K562 (cell line): ENCODE measurements around the gene RUVBL2. TPM values are rescaled to one million over a fixed set of nuclear protein-coding genes. Genes with fewer than 3 reads are reported as not detected.

Experiments
- BRCA1 ChIP-seq, 2 experiments: fragments of 450-650 bp in 1 of 2; sonication (generic) in 1 of 2; formaldehyde crosslinking in 1 of 2; IDR thresholded peaks; 2 replicates each; pipeline versions ENCODE4 v1.5.0 to v1.6.1; 2017 to 2020; ENCODE audit warnings: mild to moderate bottlenecking in 1 of 2, missing genetic modification reagents in 1 of 2
- GABPB2 ChIP-seq: fragments of 250-450 bp; sonication (Bioruptor Pico); conservative IDR thresholded peaks from 2 replicates; pipeline ENCODE4 v1.5.1; 2021; ENCODE audit warnings: mild to moderate bottlenecking
- HMGN3 ChIP-seq: IDR thresholded peaks from 2 replicates; pipeline ENCODE4 v1.6.1; 2011; ENCODE audit warnings: borderline replicate concordance, low read depth, mild to moderate bottlenecking, mixed read lengths, low read length; ENCODE audit not compliant: insufficient read length; ENCODE audit errors: extremely low read depth
- IRF9 ChIP-seq: fragments of 450-650 bp; IDR thresholded peaks from 2 replicates; pipeline ENCODE4 v1.6.1; 2016; ENCODE audit warnings: missing biosample characterization, missing genetic modification characterization
- JUNB ChIP-seq: fragments of 450-650 bp; formaldehyde crosslinking; conservative IDR thresholded peaks from 2 replicates; pipeline ENCODE4 v1.4.0; 2020; ENCODE audit warnings: mild to moderate bottlenecking
- KDM2B ChIP-seq: fragments of 250-450 bp; sonication (Bioruptor Pico); IDR thresholded peaks from 2 replicates; pipeline ENCODE4 v1.8.0; 2021; ENCODE audit warnings: mild to moderate bottlenecking, moderate library complexity
- OTX1 ChIP-seq: fragments of 450-650 bp; formaldehyde crosslinking; IDR thresholded peaks from 2 replicates; pipeline ENCODE4 v1.4.0; 2022; ENCODE audit warnings: mild to moderate bottlenecking
- POLR2B ChIP-seq: fragments of 450-650 bp; IDR thresholded peaks from 2 replicates; pipeline ENCODE4 v1.6.1; 2018; ENCODE audit warnings: low read depth; ENCODE audit not compliant: partially characterized antibody
- RAD21 ChIP-seq, 2 experiments: fragments of 250-450 bp in 1 of 2; fragments of 450-650 bp in 1 of 2; sonication (Bioruptor Pico) in 1 of 2; formaldehyde crosslinking in 1 of 2; IDR thresholded peaks in 1 of 2; conservative IDR thresholded peaks in 1 of 2; 2 replicates each; pipeline versions ENCODE4 v1.4.0 to v1.8.0; 2020 to 2022; ENCODE audit warnings: mild to moderate bottlenecking in 2 of 2, moderate library complexity in 1 of 2
- RBM22 ChIP-seq: fragments of 200-400 bp; formaldehyde crosslinking; IDR thresholded peaks from 2 replicates; pipeline ENCODE4 v1.6.1; 2018; ENCODE audit warnings: low read length, low read depth; ENCODE audit not compliant: poor library complexity, severe bottlenecking
- RBM39 ChIP-seq: fragments of 200-400 bp; formaldehyde crosslinking; optimal IDR thresholded peaks from 2 replicates; pipeline ENCODE3; 2018; ENCODE audit warnings: low read depth, low read length
- ZBTB33 ChIP-seq: sonication (generic); formaldehyde crosslinking; IDR thresholded peaks from 2 replicates; pipeline ENCODE4 v1.8.1; 2023; ENCODE audit warnings: mild to moderate bottlenecking, missing genetic modification reagents
- ZBTB49 ChIP-seq: sonication (generic); formaldehyde crosslinking; IDR thresholded peaks from 2 replicates; pipeline ENCODE4 v1.8.0; 2022; ENCODE audit warnings: missing genetic modification reagents, mild to moderate bottlenecking, borderline replicate concordance
- ZNF133 ChIP-seq: fragments of 250-450 bp; sonication (Bioruptor Pico); IDR thresholded peaks from 2 replicates; pipeline ENCODE4 v1.4.0; 2020; ENCODE audit warnings: mild to moderate bottlenecking
- ZNF311 ChIP-seq: fragments of 250-450 bp; sonication (Bioruptor Pico); IDR thresholded peaks from 2 replicates; pipeline ENCODE4 v1.4.0; 2020; ENCODE audit warnings: mild to moderate bottlenecking, moderate library complexity
- ZNF780A ChIP-seq: fragments of 250-450 bp; sonication (Bioruptor Pico); IDR thresholded peaks from 2 replicates; pipeline ENCODE4 v1.5.0; 2021; ENCODE audit warnings: mild to moderate bottlenecking
- polyA plus RNA-seq, 8 experiments: library from polyadenylated mRNA; depleted of rRNA in 4 of 8; stranded (reverse) in 5 of 8; unstranded in 3 of 8; fragments of >200 nt; fragmentation: Nextera tagmentation in 2 of 8; fragmentation: Illumina TruSeq in 1 of 8; extraction: Ambion mirVana in 2 of 8; extraction: Trizol in 1 of 8; gene quantifications; 2 replicates each; pipeline versions ENCODE4 v1.2.1 to v1.2.3, GENCODE V29; 2011 to 2014; ENCODE audit warnings: inconsistent platforms in 1 of 8, missing spikeins in 1 of 8
- total RNA-seq, 7 experiments: library from RNA; depleted of rRNA in 6 of 7; stranded (reverse); fragments of >200 nt in 6 of 7; fragmentation: Illumina TruSeq in 2 of 7; extraction: Trizol in 2 of 7; gene quantifications; 2 replicates each; pipeline versions ENCODE4 v1.2.1 to v1.2.3, GENCODE V29; 2011 to 2021; ENCODE audit warnings: low replicate concordance in 1 of 7
- TF ChIP-seq, protein P1 (sequence below): sonication (generic); formaldehyde crosslinking; IDR thresholded peaks from 2 replicates; pipeline ENCODE4 v1.8.0; 2022; ENCODE audit warnings: mild to moderate bottlenecking, missing genetic modification reagents

RUVBL2 gene
- total and polyA plus RNA-seq, 9 of the 15 experiments (the other 6 are each of a cell fraction or from before 2014, with no cell fraction given): 71.4 to 453 (median 237) TPM

DNA sequence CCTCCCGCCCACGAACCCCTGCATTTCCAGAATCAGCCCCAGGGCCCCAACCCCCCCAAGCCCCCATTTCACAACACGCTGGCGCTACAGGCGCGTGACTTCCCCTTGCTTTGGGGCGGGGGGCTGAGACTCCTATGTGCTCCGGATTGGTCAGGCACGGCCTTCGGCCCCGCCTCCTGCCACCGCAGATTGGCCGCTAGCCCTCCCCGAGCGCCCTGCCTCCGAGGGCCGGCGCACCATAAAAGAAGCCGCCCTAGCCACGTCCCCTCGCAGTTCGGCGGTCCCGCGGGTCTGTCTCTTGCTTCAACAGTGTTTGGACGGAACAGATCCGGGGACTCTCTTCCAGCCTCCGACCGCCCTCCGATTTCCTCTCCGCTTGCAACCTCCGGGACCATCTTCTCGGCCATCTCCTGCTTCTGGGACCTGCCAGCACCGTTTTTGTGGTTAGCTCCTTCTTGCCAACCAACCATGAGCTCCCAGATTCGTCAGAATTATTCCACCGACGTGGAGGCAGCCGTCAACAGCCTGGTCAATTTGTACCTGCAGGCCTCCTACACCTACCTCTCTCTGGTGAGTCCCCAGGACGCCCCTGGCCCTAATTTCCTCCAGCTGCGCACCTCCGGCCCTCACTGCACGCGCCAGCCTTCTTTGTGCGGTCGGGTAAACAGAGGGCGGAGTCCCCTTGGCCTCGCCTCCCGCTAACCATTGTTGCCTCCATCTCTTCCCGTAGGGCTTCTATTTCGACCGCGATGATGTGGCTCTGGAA, 28.5 kb upstream of the RUVBL2 start, which contains the start of gene FTL (continued):
- TF ChIP-seq JUNB (CRISPR knock-in tag): no peak
- peak; percentile 69; the same call in 1 of the 2 replicates for TF ChIP-seq KDM2B
- TF ChIP-seq OTX1 (CRISPR knock-in tag): peak; percentile 34; the same call in 1 of the 2 replicates
- TF ChIP-seq RAD21 (CRISPR knock-in tag; conservative IDR thresholded peaks at IDR 0.05 in 1 of 2, IDR thresholded peaks at IDR 0.05 in 1 of 2): peak in 1 of 2 experiments; percentile 21; a peak in 2 of 4 replicates
- TF ChIP-seq ZBTB33 (CRISPR knock-in tag): 0 out of 2 replicates have a peak, but pooled peaks have one; percentile 9
- TF ChIP-seq POLR2B: peak; percentile 100
- no peak for TF ChIP-seq GABPB2
- no peak for TF ChIP-seq ZNF133 (CRISPR knock-in tag)
- 0 out of 2 replicates have a peak, but pooled peaks have one; percentile 5 for TF ChIP-seq IRF9 (tag)
- TF ChIP-seq ZNF780A: no peak
- peak; percentile 81 for TF ChIP-seq HMGN3
- TF ChIP-seq BRCA1 (IDR thresholded peaks at IDR 0.05): no peak
- TF ChIP-seq BRCA1 (CRISPR knock-in tag; IDR thresholded peaks at IDR 0.05): no peak
- TF ChIP-seq, protein P1, sequence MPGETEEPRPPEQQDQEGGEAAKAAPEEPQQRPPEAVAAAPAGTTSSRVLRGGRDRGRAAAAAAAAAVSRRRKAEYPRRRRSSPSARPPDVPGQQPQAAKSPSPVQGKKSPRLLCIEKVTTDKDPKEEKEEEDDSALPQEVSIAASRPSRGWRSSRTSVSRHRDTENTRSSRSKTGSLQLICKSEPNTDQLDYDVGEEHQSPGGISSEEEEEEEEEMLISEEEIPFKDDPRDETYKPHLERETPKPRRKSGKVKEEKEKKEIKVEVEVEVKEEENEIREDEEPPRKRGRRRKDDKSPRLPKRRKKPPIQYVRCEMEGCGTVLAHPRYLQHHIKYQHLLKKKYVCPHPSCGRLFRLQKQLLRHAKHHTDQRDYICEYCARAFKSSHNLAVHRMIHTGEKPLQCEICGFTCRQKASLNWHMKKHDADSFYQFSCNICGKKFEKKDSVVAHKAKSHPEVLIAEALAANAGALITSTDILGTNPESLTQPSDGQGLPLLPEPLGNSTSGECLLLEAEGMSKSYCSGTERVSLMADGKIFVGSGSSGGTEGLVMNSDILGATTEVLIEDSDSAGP: no peak
- TF ChIP-seq ZNF311 (CRISPR knock-in tag): no peak
- peak; percentile 74 for TF ChIP-seq RBM39
- no peak for TF ChIP-seq ZBTB49
- peak; percentile 88 for TF ChIP-seq RBM22
